NCI-H2171 (cell line): Measurements from ENCODE around the gene CASTOR1.

Experiments
- DNase-seq: peaks from one replicate; lab custom pipeline; 2025; lab: John Stamatoyannopoulos, UW

Gene CASTOR1

DNA sequence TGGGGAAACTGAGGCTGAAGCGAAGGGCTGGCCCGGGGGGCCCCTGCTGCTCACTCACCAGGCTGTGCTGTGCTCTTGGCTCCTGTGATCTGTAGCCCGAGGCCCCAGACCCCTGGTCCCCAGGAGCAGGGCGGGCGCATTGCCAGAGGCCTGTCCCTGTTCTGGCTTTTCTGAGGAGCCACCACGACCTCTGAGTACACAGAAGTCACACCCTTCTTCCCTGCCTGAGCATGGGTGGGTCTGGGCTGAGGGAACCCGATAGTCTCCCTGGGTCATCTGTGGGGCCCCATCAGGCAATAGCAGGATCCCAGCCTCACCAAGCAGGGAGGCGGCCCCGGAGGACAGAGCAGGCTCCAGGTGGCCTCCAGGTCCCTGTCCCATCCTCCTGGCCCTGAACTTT lies 5.1 kb downstream of the CASTOR1 start:
- no peak for DNase-seq

DNA sequence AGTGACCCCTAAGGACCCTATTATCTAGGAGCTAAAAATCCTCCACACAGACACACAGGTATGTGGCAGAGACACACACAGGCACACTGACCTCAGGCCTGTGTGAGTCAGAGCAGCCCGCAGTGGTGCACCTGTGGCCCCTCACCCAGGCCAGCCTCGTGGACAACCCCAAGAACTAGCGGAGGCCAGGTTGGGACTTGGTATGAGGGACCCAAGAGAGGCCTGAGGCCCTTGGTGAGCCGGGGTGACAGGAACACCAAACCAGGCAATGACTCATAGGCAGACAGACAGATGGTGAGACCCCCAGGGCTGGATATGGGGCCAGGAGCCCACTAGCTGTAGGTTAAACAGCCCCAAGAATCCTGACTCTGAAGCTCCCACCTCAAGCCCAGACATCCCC lies 6.0 kb downstream of the CASTOR1 start:
- no peak for DNase-seq

DNA sequence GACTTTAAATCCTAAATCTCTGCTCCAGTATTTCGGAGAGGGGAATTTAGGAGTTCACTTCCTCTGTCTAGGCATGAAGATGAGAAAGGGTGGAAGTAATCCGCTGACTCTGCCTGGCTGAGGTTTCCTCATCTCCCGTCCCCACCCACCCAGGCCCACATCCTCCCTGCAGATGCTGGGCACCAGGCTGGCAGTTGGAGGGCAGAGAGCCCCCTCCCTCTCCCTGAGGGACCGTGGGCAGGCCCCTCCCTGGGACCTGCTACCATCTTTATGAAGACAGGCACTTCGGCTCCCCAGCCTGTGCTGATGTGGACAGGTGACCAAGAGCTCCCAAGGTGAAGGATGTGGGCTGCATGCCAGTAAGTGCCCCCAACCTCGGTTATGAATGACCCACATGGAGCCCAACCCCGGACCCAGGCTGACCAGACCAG lies 6.7 kb downstream of the CASTOR1 start:
- no peak for DNase-seq

DNA sequence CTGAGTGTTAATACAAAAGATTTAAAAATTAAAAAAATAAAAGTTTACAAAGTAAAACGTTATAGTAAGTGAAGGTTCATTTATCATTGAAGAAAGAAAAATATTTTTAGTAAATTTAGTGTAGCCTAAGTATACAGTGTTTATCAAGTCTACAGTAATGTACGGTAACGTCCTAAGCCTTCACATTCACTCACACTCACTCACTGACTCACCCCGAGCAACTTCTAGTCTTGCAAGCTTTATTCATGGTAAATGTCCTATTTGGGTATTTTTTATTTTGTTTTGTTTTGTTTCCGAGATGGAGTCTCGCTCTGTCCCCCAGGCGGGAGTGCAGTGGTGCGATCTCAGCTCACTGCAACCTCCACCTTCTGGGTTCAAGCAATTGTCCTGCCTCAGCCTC lies 8.8 kb downstream of the CASTOR1 start:
- DNase-seq = no peak

DNA sequence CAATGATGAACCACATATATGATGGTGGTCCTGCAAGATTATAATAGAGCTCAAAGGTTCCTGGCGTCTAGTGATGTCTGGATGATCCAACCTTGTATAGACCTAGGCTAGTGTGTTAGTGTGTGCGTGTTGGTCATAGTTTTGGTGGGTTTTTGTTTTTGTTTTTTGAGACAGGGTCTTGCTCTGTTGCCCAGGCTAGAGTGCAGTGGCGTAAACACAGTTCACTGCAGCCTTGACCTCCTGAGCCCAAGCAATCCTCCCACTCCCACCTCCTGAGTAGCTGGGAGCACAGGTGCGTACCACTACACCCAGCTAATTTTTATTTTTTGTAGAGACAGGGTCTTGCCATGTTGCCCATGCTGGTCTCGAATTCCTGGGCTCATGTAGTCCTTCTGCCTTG lies 9.4 kb downstream of the CASTOR1 start:
- DNase-seq = no peak

DNA sequence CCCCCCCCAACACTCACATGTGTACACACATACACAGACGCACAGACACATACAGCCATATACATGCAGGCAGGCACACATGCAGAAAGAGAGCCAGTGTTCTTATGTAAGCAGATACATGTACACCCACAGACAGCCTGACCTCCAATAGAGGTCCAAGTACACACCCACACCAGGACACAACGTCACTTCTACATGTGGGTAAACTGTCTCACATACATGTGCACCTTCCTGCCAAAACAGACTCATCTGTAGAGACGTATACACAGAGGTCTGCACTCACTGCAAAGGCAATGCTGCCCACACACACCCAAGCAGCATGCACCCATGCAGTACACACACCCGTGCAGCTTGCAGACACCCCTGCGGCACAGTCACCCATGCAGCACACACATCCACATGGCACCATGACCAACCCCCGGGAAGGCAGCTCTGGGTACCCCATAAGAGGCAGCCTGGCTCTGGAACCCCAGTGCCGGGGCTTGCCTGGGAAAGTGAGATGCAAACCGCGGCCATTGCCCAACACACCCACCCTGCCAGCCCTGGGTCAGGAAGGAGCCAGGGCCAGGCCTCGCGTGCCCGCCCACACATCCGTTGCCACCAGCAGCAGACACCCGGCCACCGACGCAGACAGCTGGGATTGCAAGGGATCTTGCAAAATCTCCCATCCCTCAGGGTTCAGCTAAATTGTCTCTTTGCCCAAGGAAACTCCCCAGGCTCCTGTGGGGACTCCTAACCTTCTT lies 10.1 kb downstream of the CASTOR1 start:
- DNase-seq = no peak

DNA sequence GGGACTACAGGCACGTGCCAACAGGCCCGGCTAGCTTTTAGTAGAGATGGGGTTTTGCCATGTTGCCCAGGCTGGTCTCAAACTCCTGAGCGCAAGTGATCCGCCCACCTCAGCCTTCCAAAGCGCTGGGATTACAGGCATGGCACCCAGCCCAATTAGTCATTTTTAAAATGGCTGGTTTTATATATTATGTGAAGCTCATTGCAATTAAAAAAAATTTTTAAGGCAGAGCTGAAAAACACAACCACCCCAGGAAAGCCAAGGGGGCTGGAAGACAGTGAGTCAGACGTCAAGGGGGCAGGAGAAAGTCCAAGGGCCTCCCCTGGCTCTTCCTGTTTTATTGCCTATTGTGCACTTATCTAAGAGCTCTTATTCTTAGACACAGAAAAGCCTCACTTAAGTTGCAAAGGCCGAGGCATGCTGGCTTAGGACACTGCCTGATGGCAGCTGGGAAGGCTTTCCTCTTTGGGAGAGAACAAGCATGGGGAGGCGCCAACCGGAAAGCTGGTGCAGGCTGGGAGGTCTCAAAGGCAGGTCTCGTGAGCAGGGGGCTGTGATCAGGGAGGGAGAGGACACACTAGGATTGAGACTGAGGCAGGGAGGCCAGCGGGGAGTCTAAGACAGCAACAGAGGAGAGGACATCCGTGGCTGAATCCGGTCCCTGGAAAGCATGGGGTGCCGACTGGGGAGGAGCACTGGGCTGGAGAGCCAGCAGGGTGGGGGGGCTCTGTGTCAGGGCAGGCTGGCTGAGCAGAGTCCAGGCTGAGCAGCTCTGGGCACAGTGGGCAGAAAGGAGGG lies 11.6 kb downstream of the CASTOR1 start:
- no peak for DNase-seq

DNA sequence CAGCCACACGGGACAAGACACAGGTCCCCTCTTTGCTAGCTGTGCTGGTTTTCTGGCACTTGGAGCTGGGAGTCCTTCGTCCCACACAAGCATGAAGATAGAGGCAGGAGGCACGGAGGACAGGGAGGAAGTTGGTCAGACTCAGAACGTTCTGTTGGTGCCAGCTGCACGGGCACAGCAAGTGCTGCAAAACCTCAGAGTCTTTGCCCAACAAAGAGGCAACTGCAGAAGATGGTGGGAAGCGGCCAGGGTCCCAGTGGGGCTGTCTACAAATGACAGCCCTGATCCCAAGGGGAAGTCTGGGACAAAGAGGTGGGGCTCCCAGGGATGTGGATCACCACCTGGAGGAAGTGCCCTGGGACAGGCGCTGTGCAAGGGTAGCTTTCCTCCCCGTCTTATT lies 13.3 kb downstream of the CASTOR1 start:
- no peak for DNase-seq

DNA sequence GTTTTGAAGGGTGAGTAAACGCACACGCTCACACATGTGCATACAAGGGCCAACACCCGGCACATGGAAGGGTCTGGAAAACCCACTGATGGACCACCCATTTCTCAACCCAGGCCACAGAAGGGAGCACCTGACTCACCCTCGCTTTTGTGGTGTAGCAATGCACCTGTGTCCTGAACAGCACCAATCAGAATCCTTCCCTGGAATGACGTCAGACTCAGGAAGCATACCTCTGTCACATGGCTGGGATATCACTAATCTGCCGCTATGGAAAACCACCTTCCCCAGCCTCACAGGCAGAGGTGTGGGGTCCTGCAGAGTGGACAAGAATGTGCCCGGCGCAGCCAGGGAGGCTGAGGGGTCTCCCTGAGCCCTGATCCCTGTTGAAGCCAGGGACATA lies 13.7 kb downstream of the CASTOR1 start:
- DNase-seq = no peak

DNA sequence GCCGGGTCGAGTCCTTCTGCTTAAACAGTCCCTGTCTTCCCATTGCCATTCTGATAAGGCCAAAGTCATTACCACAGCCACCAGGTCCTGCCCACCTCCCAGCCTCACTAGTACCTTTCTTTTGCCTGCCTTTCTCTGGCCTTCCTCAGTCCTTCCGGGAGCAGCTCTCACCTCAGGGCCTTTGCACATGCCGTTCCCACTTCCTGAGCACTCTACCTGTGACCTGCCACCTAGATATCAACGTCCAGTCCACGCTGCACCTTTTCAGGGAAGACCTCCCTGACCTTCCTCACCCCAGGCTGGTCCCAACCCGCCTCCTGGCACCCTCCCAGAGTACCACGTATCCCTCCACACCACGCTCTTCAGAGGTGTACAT lies 14.9 kb downstream of the CASTOR1 start:
- DNase-seq = no peak

DNA sequence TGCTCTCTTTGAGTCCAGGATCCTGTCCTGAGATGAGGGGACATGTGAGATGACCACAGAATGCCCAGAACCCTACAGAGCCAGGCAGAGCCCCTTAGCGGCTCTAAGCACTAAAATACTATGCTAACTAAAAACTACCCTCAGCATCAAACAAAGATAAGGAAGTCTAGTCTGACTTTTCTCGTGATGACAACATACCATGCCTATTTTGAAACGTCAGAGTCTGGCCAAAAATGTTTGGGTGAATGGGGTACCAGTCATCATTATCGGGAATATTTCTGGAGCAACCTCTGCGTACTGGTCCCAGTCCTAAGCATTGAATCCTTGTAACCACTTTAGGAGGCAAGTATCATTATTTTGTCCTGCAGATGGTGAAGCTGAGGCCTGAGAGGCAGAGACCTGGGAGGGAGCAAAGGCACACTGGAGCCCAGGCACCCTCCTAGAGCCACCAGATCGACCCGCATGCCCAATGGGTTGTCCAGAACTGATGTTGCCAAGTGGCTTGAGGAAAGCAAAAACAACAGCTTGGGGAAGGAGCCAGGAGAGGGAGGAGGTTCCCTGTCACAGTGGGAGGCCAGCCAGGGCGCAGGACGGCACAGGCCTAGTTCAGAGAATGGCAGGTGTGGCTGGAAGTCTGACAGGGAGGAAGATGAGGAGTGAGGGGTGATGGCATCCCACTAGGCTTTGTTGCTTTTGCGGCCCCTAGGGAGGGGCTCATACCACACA lies 15.4 kb downstream of the CASTOR1 start:
- no peak for DNase-seq

DNA sequence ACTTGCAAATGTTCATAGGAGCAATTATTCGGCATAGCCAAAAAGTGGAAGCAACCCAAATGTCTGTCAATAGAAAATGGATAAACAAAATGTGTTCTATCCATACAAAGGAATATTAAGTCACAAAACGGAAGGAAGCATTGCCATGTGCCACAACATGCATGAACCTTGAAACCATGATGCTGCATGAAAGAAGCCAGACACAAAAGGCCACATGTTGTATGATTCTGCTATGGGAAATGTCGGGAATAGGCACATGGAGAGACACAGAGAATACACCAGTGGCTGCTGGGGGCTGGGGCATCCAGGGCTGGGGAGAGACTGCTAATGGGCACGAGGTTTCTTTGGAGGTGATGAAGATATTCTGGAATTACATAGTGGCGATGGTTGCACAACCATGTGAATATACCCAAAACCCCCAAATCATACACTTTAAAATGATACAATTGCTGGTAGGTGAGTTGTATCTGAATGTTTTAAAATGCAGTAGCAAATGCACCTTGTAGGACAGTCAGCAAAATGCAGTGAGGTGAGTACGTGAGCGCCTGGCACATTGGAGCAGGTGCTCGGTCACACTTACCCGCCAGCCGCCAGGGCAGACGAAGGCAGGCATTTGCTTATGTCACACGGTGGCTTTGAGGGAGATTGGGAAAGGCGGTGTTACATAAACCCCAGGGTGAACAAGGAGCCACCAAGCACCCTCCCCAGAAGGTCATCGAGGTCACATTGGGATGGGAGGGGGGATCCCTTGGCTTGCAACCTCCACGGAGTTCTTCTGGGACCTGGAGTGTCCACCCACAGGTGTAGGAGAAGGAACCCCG lies 16.3 kb downstream of the CASTOR1 start:
- DNase-seq = no peak

DNA sequence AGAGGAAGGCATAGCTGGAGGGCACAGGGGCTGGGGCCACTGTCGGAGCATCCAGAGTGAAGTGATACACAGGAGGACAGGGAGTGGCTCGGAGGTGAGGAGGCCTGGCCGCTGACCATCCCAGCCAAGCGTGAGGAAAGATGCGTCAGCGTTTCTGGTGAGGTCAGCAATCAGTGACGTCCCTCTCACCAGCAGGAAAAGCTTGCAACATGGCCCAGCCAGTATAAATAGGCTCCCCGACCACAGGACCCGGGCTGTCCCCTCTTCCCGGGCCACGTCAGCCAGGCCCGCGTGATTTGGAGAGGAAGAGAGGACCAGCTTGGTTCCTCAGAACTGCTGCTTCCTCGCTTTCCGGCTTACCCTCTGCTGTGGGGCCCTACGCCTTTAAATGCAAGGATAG lies 18.5 kb downstream of the CASTOR1 start:
- no peak for DNase-seq

DNA sequence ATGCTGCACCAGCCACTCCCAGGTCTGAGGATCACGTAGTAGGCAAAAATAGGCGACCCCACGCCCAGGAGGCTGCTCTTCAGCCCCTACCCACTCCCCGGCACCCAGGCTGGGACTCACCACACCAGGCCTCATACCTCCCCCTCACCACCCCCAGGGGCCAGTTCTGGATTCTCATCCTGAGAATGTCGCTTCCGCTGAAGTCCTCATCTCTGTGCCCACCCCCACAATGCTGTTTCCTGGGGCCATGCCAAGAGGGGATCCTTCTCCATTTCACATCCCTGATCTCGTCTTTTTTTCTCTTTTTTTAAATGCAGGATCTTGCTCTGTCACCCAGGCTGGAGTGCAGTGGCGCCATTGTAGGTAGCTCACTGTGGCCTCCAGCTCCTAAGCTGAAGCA lies 21.0 kb downstream of the CASTOR1 start:
- DNase-seq = no peak

DNA sequence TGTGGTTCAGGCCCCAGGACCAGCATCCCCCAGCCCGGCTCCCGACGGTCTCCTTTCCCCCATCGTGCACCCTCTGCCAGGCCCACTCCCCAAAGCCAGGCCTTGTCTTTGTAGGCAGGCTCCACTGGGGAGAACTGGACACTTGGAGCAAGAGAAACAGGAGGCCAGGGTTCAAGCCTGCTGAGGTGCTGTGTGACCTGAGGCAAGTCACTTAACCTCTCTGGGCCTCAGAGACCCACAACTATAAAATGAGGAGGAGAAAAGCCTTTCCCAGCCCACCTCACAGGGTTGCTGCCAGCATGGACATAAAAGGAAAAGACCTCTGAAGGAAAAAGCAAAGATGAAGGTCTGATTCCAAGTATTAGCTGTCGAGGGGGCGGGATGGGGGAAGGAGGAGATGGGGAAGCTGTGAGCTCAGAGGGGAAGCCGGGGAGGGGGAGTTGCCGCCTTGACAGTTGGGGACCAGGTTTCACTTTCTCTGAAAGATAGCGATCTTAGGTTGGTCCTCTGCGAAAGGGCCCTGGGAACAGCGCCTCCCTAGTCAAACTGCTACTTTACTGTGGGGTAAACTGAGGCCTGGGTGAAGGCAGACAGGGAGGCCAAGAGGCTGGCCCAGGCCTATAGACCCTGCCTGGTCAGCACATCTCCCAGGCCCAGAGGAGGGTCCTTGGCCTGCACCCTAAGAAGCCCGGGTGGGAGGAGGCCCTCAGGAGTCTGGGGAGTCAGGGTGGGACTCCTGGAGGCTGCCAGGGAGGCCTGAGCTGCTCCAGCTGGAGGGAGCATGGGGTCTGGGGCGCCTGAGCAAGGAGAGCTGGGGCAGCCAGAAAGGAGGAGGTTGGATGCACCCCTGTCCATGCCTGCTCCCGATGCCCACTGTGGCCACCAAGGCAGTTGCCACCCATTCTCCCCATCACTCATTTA lies 21.7 kb downstream of the CASTOR1 start:
- DNase-seq = no peak

DNA sequence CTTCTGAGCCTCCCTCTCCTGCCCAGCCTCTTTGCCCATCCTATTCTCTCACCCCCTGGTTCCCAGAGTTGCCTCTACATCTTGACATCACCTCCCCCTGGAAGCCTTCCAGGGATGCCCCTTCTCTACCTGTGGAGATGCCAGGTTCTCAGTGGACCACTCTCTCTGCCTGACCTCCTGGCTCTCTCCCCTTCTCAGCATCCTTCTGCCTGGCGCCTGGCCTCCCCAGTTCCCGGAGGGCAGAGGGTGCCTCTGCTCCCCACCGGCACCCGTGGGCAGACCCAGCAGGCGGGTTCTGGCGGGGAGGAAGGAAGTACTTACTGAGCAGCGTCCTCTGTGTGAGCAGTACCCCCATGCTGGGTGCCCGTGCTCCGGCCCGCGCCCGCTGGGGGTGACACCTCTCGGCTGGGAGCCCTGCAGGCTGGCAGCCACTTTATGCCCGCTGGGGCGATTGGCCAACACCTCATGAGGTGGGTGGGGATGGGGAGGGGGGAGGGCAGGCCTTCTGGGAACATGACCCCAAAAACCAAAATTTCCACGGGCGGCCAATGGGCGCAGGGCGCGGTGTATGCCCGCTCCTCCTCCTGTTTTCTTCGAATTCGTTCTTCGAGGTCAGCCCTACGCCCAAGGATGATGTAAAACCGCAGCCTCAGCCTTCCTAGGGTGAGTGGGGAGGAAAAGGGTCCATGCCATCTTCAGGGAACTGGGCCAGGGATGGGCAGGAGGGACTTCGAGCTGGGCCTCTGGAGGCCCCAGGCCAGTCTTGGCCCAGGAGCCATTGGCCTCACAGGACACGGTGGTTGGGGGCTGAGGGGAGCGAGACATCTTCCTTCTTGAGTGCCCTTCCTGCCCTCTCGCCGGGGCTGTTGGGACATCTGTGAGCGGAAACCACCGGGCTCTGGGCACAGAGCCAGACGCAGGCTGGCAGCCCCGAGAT lies 22.6 kb downstream of the CASTOR1 start, which contains the start of gene OSM:
Gene OSM (minus strand): TSS at position 407 of the 937 bp plus-strand sequence. CDS start 52 bp downstream, at position 355.
- DNase-seq = no peak

DNA sequence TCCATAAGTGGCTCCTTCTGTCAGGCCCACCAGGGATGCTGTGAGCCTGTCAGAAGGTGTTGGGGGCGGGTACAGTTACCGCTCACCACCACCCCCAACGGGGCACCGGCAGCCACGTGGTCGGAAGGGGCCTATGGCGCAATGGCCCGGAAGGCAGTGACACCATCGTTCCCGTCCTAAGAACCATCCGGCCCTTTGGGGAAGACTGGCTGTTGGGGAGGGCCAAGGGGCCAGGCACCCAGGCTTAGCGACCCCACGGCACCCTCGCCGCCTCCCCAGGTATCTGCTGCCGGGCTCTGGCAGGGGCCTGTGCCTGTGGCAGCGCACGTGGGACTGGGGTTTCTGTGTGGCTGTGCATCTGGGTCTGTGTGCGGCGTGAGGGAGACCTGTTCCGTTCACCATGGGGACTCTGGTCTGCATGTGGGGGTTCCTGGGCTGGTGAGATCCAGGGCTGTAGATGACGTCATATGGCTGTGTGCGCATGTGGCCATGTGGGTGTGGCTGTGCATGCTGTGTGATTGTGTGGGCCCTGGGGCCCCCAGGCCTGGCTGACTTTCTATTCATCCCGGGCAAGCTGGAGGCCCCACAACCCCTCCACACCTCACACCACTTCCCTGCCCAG lies 23.4 kb downstream of the CASTOR1 start:
- no peak for DNase-seq

DNA sequence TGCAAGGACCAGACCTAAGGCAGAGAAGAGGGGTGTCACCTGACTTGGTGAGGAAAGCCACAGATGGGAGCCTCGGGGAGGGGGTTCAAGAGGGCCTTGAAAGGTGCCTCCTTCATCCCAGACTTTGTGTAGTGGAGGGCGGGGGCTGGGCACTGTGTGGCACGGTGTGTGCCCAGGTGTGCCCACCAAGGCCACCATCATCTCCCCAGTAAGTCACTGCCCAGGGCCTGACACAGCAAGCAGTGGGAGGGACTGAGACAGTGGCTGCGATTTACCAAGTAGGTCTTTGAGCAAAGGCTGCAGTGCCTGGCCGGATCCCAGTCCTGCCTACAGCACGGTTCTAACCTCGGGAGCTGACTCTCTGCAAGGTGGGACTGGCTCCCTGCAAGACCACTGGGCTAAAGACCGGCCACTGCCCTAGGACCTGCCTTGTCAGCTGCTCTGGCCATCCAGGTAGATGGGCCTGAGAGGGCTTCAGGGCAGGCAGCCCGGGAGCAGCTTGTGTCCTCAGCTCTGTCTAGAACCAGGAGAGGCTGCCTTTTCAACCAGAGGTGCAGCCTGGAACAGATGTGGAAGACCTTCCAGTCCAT lies 24.1 kb downstream of the CASTOR1 start:
- DNase-seq = no peak

DNA sequence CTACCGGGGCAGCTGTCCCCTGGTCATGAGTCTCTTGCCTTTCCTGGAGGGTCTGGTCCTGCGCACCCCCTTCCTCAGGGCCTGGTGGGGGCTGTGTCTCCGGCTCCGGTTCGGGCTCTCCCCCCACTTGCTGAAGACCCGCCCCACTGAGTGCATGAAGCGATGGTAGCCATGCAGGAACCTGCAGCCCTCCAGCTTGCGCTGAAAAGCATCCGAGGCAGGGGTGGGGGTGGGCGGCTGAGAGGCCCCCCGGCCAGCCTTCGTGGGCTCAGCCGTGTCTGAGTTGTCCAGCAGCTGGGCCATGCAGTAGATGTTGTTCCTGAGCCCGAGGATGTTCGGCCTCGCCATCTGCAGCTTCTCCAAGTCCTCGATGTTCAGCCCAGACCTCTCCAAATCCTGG lies 25.4 kb downstream of the CASTOR1 start:
- DNase-seq = no peak
